8988T (cell line): ENCODE results near the gene MAG.

Experiments
- DNase-seq: peaks from one replicate; pipeline ENCODE4 v3.0.0; 2011

MAG gene, protein sequence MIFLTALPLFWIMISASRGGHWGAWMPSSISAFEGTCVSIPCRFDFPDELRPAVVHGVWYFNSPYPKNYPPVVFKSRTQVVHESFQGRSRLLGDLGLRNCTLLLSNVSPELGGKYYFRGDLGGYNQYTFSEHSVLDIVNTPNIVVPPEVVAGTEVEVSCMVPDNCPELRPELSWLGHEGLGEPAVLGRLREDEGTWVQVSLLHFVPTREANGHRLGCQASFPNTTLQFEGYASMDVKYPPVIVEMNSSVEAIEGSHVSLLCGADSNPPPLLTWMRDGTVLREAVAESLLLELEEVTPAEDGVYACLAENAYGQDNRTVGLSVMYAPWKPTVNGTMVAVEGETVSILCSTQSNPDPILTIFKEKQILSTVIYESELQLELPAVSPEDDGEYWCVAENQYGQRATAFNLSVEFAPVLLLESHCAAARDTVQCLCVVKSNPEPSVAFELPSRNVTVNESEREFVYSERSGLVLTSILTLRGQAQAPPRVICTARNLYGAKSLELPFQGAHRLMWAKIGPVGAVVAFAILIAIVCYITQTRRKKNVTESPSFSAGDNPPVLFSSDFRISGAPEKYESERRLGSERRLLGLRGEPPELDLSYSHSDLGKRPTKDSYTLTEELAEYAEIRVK

DNA sequence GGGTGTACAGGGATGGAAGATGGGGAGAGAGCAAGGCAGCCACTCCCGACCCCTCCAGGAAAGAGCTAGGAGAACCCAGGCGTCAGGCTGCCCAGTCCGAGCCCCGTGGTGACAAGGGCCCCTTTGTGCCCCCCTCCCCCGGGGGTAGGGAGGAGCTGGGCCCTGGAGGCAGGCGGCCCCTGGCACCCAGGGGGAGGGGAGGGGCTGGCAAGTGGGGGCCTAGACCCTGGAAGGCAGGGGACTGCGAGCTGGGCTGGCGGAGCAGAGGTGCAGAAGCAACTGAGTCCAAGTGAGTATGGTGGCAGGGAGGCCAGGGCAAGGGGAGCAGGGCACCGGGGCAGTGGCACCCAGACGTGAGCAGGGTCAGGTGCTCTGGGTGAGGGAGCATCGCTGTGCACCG, at the start of gene MAG:
TSS of gene MAG (plus strand) at position 246 of the 400 bp plus-strand sequence. CDS start 3,248 bp downstream, outside the sequence.
- no peak for DNase-seq

DNA sequence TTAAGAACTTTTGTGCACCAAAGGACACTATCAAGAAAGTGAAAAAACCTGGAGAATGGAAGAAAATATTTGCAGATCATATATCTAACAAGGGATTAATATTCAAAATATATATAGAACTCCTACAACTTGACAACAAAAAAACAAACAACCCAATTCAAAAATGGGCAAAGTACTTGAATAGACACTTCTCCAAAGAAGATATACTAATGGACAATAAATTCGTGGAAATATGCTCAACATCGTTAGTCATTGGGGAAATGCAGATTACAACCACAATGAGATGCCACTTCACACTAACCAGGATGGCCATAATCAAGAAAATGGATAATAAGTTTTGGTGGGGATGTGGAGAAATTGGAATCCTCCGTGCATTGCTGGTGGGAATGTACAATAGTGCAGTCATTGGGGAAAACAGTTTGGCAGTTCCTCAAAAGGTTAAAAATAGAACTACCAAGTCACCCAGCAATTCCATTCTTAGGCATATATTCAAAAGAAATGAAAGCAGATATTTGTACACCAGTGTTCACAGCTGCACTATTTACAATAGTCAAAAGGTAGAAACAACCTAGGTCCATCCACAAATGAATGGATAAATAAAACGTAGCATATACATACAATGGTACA, 45.4 kb upstream of the MAG start:
- DNase-seq: no peak

DNA sequence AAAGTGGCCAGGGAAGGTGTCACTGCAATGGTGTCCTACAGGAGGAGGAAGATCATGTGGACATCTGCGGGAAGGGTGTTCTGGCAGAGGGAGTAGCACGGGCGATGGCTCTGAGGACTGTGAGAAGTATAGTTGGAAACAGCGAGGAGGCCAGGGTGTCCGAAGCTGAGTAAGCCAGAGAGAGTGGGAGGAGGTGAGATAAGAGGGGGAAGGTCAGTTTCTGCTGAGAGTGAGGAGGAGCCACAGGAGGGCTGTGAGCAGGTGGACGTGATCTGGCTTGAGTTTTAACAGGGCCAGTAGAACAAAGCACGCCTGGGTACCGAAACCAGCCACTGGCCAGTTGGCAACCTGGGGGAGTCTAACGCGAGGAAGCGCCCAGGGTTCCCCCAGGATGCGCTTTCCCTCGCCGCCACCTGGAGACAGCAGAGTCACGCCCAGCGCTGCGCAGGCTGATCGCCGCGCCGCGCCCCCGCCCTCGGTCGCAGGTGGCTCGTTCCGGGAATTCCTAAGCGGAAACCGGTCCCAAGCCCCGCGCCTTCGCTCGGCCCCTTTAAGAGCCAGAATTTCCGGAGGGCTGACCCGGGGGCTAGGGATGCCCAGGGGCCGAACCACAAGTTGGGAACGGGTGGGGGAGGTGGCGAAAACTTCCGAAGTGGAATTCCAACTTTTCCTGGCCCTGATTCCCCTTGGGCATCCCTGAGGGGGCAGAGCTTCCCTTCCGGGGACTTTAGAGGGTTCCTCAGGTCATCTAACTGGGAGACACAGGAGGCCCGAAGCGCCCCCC, 44.2 kb upstream of the MAG start:
- peak; percentile 86 for DNase-seq

DNA sequence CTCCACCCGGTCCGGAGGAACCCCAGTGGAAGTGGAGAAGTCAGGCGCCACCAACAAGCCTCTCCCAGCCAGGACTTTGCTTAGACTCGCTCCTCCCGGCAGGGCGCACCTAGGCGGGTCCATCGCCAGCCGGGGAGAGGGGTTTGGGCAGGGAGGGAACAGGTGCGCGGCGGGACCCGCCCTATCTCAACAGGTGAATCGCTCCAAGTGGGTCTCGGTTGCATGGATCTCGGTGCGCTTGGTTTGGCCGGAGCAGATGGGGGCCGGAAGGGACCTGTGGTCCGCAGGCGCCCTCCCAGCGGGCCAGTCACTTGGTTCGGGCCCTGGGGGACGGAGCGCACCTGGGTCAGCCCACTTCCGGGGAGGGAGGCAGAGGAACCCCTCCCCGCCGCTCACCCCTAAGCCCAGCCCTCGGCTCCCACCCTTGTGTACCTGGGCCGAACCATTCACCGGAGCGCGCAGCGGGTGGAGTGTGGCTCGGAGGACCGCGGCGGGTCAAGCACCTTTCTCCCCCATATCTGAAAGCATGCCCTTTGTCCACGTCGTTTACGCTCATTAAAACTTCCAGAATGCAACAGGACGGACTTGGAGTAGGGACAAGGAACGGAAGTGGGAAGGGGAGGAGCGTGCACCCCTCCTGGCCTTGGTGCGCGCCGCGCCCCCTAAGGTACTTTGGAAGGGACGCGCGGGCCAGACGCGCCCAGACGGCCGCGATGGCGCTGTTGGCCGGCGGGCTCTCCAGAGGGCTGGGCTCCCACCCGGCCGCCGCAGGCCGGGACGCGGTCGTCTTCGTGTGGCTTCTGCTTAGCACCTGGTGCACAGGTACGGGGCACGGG, 43.4 kb upstream of the MAG start, which contains the start of gene LSR:
TSS of gene LSR (plus strand) at position 693 of the 836 bp plus-strand sequence. CDS start at position 714, 21 bp downstream.
- peak; percentile 96 for DNase-seq

DNA sequence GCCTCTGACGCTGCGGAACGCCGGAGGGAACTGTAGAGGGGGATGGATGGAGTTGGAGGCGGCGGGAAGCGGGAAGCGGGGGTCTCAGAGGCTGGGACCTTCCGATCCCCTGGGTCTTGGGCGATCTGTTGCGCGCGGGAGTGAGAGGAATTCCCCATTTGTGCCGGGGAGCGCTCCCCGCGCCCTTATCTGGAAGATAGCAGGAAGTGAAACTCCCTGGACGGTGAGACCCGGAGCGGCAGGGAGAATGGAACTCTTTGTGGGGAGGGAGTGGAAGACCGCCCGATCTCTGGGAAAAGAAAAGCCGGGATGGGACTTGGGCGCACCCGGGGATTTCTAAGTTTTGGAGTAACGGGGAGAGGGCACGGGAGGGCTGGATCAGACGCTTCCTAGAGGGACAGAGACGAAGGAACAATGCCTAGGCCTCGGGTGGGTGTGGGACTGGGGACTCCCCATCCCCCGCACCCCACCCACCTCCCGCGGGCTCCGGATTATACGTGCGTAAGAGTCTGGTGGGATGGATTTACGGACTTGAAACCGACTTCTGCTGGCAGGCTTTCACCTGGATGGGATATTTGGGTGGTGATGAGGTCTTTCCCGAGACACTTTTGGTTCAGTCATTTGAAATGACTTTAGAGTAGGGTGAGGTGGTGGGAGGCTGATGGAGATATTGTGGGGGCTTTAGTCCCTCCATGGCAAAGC, 42.7 kb upstream of the MAG start:
- no peak for DNase-seq

DNA sequence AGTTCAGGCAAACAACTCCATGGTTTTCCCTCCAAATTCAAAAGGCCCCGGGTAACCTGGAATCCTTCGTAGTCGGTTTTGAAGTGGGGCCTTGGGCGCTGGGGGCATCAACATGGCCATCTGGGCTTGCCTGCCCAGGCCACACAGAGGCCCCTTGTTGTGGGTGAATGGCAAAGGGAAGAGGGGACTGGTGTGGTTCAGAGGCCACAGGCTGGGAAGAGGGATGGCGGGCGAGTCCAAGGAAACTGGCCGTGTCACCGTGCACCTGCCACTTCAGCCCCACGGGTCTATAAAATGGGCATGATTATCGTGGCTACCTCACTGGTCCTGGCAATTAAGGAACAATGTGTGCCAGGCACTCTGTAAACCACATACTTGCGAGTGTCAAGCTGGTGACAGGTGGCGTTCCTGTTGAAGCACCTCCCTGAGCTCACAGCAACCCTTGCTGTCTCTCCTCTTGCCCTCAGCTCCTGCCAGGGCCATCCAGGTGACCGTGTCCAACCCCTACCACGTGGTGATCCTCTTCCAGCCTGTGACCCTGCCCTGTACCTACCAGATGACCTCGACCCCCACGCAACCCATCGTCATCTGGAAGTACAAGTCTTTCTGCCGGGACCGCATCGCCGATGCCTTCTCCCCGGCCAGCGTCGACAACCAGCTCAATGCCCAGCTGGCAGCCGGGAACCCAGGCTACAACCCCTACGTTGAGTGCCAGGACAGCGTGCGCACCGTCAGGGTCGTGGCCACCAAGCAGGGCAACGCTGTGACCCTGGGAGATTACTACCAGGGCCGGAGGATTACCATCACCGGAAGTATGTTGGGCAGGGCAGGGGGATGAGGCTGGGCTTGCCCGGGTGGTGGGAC, 41.9 kb upstream of the MAG start:
- no peak for DNase-seq

DNA sequence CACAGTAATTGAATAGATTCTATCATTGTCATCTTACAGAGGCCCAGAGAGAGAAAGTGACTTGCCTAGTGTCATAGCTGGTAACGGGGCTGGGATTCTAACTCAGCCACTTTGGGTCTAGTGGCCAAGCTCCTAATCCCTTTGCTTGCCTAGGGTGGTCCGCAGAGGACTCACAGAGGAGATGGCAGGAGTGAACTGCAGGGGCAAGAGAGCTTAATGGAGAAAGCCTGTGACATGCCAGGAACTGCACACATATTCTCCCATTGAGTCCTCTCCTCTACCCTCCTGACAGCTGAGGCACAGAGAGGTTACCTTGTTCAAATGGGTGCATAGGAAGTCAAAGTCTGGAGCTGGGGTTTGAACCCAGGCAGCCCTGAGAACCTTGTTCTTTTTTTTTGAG, 40.5 kb upstream of the MAG start:
- DNase-seq: no peak

DNA sequence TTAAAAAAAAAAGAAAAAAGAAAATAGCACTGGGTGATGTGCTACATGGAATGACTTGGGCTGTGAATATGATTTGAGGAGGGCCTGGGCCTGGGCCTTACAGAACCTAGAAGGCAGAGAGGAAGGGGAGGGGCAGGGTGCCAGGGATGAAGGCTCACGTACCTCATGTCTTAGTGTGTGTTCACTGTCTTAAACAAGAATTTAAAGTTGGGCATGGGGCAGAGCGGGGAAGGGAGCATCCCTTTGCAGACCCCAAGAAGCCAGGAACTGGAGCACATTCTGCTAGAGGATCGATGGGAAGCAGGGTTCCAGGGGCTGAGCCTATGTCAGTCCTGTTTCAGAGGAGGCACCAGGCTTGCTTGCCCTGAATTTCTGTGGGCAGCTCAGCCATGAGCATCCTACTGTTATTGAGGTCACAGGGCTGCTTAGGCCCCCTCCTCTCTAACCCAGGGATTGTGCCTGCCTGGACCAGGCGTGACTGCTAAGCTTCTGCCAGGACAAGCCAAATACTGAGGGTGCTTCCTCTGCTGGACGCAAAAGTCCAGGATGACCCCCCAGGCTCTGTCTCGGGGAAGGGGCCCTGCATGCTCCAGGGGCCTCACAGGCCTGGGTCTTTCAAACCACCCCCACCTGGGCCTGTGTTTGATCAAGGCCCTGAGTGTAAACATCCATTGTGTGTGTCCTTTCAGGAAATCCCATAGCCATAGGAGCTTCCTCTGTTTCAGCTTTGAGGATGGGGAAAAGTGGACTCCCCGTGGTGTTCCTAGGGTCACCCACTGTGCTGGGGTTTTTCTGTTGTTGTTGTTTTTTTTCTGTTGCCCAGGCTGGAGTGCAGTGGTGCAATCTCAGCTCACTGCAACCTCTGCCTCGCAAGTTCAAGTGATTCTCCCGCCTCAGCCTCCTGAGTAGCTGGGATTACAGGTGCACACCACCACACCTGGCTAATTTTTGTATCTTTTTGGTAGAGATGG, 38.4 kb upstream of the MAG start:
- no peak for DNase-seq

DNA sequence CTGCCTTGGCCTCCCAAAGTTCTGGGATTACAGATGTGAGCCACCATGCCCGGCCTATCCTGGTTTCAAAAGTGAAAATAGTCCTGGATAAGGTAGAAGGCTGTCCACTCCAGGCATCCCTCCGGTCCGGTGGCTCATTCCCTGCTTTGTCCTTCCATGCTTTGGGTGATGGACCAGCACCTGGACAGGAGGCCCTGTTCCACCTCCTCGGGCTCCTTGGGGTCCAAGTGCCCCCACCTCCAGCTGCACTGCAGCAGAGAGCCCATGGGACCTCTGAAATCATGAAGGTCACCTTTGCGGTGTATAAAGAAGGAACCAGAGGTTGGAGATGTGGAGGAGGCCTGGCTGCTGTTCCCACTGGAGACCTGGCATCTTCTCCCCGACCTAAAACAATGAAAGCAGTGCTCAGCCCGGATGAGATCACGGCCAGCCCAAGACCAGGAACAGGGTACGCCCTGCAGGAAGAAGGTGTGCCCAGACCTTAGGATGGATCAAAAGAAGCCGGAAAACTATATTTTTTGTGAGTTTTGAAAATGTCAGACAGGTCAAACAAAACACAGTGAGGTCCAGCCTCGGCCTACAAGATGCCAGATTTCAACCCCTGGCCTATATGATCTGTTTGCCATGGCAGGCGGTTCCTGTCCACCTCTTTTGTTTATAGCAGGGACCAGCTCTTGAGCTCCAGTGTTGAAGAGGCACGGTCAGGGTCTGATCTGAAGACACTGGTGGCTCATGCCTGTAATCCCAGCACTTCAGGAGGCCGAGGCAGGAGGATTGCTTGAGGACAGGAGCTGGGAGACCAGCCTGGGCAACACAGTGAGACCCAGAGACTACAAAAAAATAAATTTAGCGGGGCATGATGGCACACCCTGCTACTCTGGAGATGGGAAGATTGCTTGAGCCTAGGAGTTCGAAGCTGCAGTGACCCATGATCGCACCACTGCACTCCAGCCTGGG, 37.3 kb upstream of the MAG start:
- no peak for DNase-seq

DNA sequence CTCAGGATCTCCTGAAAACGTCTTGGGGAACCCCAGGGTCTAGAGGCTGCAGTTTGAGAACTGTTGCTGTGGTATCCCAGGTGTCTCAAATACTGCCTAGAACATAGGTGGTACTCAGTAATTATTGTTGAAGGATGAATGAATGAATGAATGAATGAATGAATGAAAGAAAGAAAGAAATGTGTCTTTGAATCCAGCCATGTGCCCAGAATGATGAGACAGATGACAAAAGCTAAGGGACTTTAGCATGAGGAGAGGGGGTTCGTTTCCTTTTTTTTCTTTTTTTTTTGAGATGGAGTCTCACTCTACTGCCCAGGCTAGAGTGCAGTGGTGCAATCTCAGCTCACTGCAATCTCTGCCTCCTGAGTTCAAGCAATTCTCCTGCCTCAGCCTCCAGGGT, 35.4 kb upstream of the MAG start:
- no peak for DNase-seq

DNA sequence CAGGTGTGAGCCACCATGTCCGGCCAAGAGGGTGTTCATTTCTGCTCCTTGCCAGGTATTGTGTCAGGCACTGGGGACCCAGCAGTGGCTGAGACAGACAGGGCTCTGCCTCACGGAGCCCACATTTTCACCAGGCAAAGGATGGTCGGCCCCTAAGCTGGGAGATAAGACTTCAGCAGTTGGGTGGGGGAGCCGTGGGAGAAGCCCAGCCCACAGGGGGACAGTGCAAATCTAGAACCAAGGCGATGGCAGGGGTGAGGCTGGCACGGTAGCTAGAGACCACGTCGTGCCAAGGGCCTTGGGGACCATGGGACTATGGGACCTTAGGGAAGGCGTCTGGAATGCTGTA, 34.9 kb upstream of the MAG start:
- no peak for DNase-seq

DNA sequence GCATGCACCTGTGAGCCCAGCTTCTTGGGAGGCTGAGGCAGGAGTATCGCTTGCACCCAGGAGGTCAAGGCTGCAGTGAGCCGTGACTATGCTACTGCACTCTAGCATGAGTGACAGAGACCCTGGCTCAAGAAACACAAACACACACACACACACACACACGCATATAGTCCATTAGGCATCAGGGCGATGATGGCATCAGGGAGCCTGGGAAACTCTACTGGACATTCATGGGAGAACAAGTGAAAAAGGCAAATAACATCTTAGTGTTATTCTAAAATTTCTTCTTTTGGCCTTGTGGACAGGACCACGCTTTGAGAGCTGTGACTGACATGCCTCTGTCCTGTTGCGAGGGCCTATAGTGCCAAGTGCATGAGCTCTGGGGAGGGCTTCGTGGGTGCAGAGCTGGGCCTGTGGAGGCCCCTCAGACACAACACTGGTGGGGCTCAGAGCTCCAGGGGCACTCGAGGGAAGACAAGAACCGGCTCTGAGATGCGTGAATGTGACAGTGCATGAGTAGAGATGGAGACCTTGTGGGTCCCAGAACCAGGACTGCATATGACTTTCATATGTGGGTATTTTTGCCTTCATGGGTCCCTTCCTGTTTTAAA, 31.2 kb upstream of the MAG start:
- no peak for DNase-seq

DNA sequence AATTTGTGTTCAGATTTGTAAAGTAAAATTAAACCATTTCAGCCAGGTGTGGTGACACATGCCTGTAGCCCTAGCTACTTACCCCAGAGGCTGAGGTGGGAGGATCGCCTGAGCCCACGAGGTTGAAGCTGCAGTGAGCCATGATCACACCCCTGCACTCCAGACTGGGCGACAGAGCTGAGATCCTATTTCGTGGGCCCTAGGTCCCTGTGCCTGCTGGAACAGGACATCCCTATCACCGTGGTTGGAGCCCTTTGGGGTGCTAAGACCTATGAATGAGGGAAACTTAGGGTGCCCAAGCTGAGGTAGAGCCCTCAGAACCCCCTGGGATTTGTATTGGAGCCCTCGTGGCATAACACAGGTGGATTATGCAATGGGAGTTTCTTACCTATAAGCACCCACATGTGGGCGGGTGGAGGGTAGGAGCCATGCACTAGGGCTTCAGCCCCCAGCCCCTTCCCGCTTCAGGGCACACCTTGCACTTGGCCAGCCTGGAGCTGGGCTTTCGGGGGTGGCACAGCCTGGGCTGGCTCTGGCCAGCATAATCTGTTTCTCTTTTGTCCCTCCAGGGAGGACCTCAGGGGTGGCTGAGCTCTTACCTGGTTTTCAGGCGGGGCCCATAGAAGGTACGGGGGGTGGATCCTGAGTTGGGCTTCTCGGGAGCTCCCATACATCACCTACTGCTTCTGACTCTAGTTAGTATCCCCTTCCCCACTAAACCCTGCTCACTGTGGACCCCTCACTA, 30.4 kb upstream of the MAG start:
- no peak for DNase-seq

DNA sequence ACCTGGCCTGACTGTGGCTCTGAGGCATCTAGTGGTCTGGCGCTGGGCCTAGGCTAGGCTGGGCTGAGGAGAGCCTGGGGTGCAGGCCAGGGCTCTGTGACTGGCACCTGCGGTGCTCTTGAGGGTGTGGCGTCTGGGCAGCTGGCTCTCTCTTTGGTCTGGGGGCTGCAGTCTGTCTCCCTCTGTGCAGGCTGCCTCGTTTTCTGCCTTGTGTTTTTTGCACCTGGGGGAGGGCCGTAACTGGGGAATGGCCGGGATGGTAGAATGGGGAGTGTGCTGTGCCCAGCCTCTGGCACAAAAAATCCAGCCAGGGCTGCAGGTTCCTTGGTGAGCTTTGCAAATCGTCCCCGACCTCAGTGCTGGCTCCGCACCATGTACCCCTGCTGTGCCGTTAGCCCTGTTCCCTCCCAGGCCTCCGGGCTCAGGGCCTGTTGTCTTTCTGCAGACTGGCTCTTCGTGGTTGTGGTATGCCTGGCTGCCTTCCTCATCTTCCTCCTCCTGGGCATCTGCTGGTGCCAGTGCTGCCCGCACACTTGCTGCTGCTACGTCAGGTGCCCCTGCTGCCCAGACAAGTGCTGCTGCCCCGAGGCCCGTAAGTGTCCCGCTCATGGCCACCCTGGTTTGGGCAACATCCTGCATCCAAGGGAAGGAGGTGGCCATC, 29.7 kb upstream of the MAG start:
- no peak for DNase-seq

DNA sequence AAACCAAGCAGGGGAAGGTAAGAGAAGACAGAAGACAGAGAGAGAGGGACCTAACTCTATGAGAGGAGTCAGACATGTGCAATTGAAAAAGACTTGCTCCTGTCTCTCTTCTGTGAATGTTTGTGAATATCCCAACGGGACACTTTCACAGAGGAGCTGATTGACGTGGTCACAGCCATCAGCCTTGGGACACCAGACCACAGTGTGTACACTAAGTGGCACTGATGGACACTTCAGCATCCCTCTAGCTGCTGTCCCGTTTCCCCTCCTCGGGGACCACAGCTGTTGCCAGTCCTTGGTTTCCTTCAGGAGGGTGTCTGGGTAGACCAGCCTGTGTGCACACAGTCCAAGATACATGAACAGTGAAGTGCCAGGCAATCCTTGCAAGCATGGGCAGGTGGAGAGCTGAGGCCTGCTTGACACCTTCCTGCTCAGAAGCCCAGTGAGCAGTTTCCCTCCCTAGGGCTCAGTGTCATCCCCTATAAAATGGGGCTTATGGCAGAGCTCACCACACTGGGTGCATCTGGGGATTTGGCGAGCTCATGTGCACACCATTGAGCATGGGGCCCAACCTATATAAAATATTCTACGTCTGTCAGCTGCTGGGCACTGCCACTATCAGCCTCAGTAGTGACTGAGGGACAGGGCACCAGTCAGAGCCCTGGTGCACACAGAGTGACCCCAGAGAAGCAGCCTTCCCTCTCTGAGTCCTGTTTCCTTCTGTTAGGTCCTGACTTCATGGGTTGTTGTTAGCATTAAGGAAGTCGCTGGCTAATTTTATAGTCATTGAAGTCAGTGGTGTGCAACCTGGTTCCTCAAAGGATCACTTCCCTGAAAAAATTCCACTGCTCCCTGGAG, 27.5 kb upstream of the MAG start:
- DNase-seq: no peak
